Left ventricle myocardium inferior (tissue), 1 donor: ENCODE measurements around the gene FMN1. TPM values are rescaled to one million over a fixed set of nuclear protein-coding genes. Genes with fewer than 3 reads are reported as not detected.

ENCODE experiments used
- DNase-seq: peaks from one replicate; pipeline ENCODE4 v3.0.0-alpha.2; 2020
- H3K27ac ChIP-seq: fragments of 200-600 bp; replicated peaks from 2 replicates; pipeline ENCODE4 v1.8.0; 2021
- H3K27me3 ChIP-seq: fragments of 200-600 bp; 2 replicates; pipeline ENCODE4 v1.8.0; 2021; ENCODE audit warnings: low read depth
- H3K36me3 ChIP-seq: fragments of 200-600 bp; 2 replicates; pipeline ENCODE4 v1.8.0; 2021
- H3K4me1 ChIP-seq: fragments of 200-600 bp; 2 replicates; pipeline ENCODE4 v1.8.0; 2021
- H3K4me3 ChIP-seq: fragments of 200-600 bp; 2 replicates; pipeline ENCODE4 v1.8.0; 2021; ENCODE audit warnings: mild to moderate bottlenecking, moderate library complexity
- H3K9me3 ChIP-seq: fragments of 200-600 bp; replicated peaks from 2 replicates; pipeline ENCODE4 v1.8.0; 2021
- CTCF ChIP-seq: fragments of 200-600 bp; IDR thresholded peaks from 2 replicates; pipeline ENCODE4 v1.8.0; 2021; ENCODE audit warnings: antibody characterized with exemption, mild to moderate bottlenecking, borderline replicate concordance
- intact Hi-C: fragments of 100-400 bp; cut with micrococcal nuclease; formaldehyde crosslinking; loops from one replicate; pipeline ENCODE4 v1.11.0; 2022
- total RNA-seq: library from RNA; stranded (reverse); fragmentation: NEBNext Ultra II Directional; extraction: Animal tissue kit (Norgen Biotek cat#: 25700); gene quantifications from one replicate; pipeline ENCODE4 v1.2.1, GENCODE V29; 2021
- donor health status: DM: no; HTN: yes; CAD: no; lungs with severe emphysema.

FMN1 gene
- total RNA-seq, 1 donor from 2014 or later = 4.5 TPM

GRCh38 chr15:33009026-33009425, 185.5 kb downstream of the FMN1 start:
- DNase-seq = no peak
- Histone ChIP-seq H3K27ac (peak overlapping the region; percentile 27), H3K27me3 (no peaks in the 10 kb centered on the region), H3K4me1 (peaks cover 14% of the 10 kb centered on the region), H3K9me3 (no peaks in the 10 kb centered on the region), H3K4me3 (no peak overlapping the region), H3K36me3 (no peaks in the 10 kb centered on the region)
- no peak for TF ChIP-seq CTCF
- intact Hi-C loops = no loop called here

- Histone ChIP-seq H3K9me3 (no peaks in the 10 kb centered on the region), H3K27ac (peak overlapping the region; percentile 27), H3K27me3 (no peaks in the 10 kb centered on the region), H3K4me3 (no peak overlapping the region), H3K36me3 (no peaks in the 10 kb centered on the region), H3K4me1 (peaks cover 14% of the 10 kb centered on the region)
- TF ChIP-seq CTCF = no peak
- no peak for DNase-seq
- intact Hi-C loops = no loop called here
Observed at GRCh38 chr15:33008284-33008995, 186.1 kb downstream of the FMN1 start.

- no peaks in the 10 kb centered on the region for H3K9me3 ChIP-seq
- no peak overlapping the region for H3K27ac ChIP-seq
- peaks cover 14% of the 10 kb centered on the region for H3K4me1 ChIP-seq
- H3K27me3 ChIP-seq = no peaks in the 10 kb centered on the region
- no peak for TF ChIP-seq CTCF
- H3K4me3 ChIP-seq = peak overlapping the region; percentile 15
- no peak for DNase-seq
- H3K36me3 ChIP-seq = no peaks in the 10 kb centered on the region
- intact Hi-C loops = no loop called here
Observed at GRCh38 chr15:33007303-33007855, 187.1 kb downstream of the FMN1 start.

GRCh38 chr15:33005582-33005981, 188.9 kb downstream of the FMN1 start:
- Histone ChIP-seq H3K9me3 (no peaks in the 10 kb centered on the region), H3K36me3 (no peaks in the 10 kb centered on the region), H3K4me3 (no peak overlapping the region), H3K27ac (no peak overlapping the region), H3K27me3 (no peaks in the 10 kb centered on the region), H3K4me1 (peaks cover 14% of the 10 kb centered on the region)
- no peak for DNase-seq
- intact Hi-C loops = no loop called here
- no peak for TF ChIP-seq CTCF

GRCh38 chr15:33001926-33002325, 192.6 kb downstream of the FMN1 start:
- Histone ChIP-seq H3K4me3 (no peak overlapping the region), H3K4me1 (no peaks in the 10 kb centered on the region), H3K36me3 (no peaks in the 10 kb centered on the region), H3K27ac (no peak overlapping the region), H3K27me3 (no peaks in the 10 kb centered on the region), H3K9me3 (peaks cover 10% of the 10 kb centered on the region)
- intact Hi-C loops = no loop called here
- DNase-seq = no peak
- TF ChIP-seq CTCF = no peak
